GM13977 (cell line): ENCODE data around the gene TTC28.
"Not testable (repeated sequence)": the region's sequence is repeated elsewhere in the genome, so short reads cannot be mapped to it uniquely, and the experiment has no call there.

Experiments
- DNase-seq: peaks from one replicate; pipeline ENCODE4 v3.0.0; 2012; ENCODE audit warnings: low spot score
- CTCF ChIP-seq: IDR thresholded peaks from 2 replicates; pipeline ENCODE4 v1.5.1; 2012; ENCODE audit warnings: mild to moderate bottlenecking, control low read depth; ENCODE audit not compliant: insufficient read depth; ENCODE audit errors: extremely low read depth, missing control alignments
- in situ Hi-C: fragments of 300-500 bp; cut with MboI; formaldehyde crosslinking; loops from one replicate; pipeline ENCODE4 v1.12.0; 2022; ENCODE audit warnings: low sequenced_read_pairs, low pct_unique_long_range_greater_than_20kb, mixed read lengths, inconsistent platforms; ENCODE audit not compliant: unreplicated experiment

TTC28 gene

DNA sequence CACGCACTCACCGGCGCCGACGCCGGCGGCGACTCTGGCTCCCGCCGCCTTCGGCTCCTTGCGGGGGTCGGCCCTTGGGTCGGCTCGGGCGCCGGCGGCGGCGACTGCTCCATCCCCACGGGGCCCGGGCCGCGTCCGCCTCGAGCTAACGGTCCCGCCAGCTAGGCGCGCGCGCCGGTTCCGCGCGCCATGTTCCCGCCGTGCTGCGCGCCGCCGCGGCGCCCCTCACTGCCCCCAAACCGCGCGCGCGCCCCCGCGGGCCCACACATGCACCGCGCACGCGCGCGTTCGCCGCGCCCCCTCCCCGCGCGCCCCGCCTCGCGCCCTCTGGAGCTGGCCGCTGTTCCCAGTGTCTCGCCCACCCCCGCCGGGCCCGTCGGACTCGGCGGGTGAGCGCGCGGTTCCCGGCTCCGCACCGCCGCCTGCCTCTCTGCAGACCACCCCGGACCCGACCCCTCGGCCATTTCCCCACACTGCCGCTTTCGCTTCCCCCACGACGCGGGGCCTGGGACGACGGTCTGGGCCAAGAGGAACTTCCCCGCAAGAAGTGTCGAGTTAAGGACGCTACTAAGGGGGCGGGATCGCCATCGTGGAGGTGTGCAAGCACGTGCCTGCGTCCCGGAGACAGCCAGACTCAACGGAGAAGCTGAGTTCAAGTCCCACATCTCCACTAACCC, at the start of gene TTC28:
Gene TTC28 (minus strand): TSS at position 230 of the 677 bp plus-strand sequence. CDS start 117 bp downstream, at position 113.
- DNase-seq: peak; percentile 58
- in situ Hi-C loops: not testable (repeated sequence)
- TF ChIP-seq CTCF: peak; percentile 23

GRCh38 chr22:28728621-28729313, 49.1 kb upstream of the TTC28 start:
- in situ Hi-C loops: no loop called here

GRCh38 chr22:28728002-28728401, 48.4 kb upstream of the TTC28 start:
- in situ Hi-C loops: no loop called here
- no peak for DNase-seq
- TF ChIP-seq CTCF: no peak

More at GRCh38 chr22:28728621-28729313, 49.1 kb upstream of the TTC28 start:
- DNase-seq: no peak
- no peak for TF ChIP-seq CTCF

DNA sequence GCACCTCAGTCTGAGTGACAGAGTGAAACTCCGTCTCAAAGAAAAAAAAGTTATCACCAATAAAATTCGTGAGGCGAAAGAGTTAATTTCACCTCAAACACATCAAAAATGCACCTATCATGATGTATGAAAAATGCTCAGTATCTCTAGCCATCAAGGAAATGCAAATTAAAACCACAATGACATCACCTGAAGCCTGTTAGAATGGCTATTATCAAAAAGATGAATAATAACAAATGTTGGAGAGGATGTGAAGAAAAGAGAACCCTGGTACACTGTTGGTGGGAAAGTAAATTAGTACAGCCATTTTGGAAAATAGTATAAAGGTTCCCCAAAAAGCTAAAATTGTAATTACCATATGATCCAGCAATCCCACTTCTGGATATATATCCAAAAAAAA, 38.4 kb upstream of the TTC28 start:
- TF ChIP-seq CTCF: no peak
- no peak for DNase-seq
- in situ Hi-C loops: no loop called here

DNA sequence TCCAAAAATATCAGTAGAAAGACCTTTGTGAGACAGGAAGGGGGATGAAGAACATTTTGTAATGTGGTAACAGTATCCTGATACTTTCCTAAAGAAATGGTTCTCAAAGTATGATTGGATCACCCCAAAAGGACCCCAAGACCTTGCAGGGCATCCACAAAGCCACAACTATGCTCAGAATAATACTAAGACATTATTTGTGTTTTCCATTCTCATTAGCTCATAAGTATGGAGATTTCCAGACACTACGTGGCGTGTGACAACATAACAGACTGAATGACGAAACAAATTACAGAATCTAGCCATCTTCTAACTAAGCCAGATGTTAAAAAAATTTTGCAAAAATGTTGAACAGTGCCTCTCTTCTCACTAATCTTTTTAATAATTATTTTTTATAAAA, 37.0 kb upstream of the TTC28 start:
- TF ChIP-seq CTCF: no peak
- in situ Hi-C loops: no loop called here
- DNase-seq: no peak

DNA sequence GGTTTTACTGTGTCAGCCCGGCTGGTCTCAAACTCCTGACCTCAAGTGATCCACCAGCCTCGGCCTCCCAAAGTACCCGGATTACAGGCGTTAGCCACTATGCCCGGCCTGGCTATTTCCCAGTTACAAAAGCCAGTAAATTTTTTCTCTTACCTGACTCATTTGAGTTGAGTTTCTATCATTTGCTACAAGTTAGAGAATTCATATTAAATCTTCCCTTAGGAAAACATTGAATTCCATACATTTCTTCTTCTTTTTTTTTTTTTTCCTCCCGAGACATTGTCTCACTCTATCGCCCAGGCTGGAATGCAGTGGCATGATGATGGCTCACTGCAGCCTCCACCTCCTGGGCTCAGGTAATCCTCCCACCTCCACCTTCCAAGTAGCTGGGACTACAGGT, 36.0 kb upstream of the TTC28 start:
- no peak for DNase-seq
- in situ Hi-C loops: no loop called here

More for the DNA sequence above, 36.0 kb upstream of the TTC28 start:
- TF ChIP-seq CTCF: no peak
